AG09319 (cell line): Measurements from ENCODE around the gene SYP.
"Not testable (repeated sequence)": the region's sequence is repeated elsewhere in the genome, so short reads cannot be mapped to it uniquely, and the experiment has no call there.

Experiments
- DNase-seq: peaks from one replicate; pipeline ENCODE4 v3.0.0-alpha.2; 2010; ENCODE audit warnings: low read depth; ENCODE audit errors: extremely low read depth
- CTCF ChIP-seq: IDR thresholded peaks from 2 replicates; pipeline ENCODE4 v1.5.1; 2011; ENCODE audit warnings: low read depth, mild to moderate bottlenecking, inconsistent platforms, low read length, moderate library complexity

Gene SYP

GRCh38 chrX:49160908-49161307, 39.1 kb downstream of the SYP start:
- no peak for DNase-seq
- TF ChIP-seq CTCF = no peak

- no peak for DNase-seq
- TF ChIP-seq CTCF = no peak
Observed at GRCh38 chrX:49157194-49157593, 42.8 kb downstream of the SYP start.

GRCh38 chrX:49155900-49156837, 43.8 kb downstream of the SYP start:
- TF ChIP-seq CTCF = peak; percentile 49
- peak; percentile 62 for DNase-seq

- DNase-seq = no peak
- no peak for TF ChIP-seq CTCF
Observed at GRCh38 chrX:49155243-49155899, 44.6 kb downstream of the SYP start.

- no peak for TF ChIP-seq CTCF
- DNase-seq = no peak
Observed at GRCh38 chrX:49153467-49153866, 46.5 kb downstream of the SYP start.

- not testable (repeated sequence) for DNase-seq
Observed at GRCh38 chrX:49149291-49149690, 50.7 kb downstream of the SYP start.

- not testable (repeated sequence) for DNase-seq
Observed at GRCh38 chrX:49148390-49149100, 51.4 kb downstream of the SYP start.

- DNase-seq = no peak
- TF ChIP-seq CTCF = no peak
Observed at GRCh38 chrX:49147936-49148335, 52.1 kb downstream of the SYP start.
